CD14-positive monocyte (primary cell): ENCODE data around the gene GYS2. TPM values are rescaled to one million over a fixed set of nuclear protein-coding genes. Genes with fewer than 3 reads are reported as not detected.
A peak's percentile ranks its signal among the peaks of the same experiment; 100 is the strongest.

Experiments used
- DNase-seq, 3 donors: peaks; one replicate each; pipeline ENCODE4 v3.0.0-alpha.2; 2011 to 2022
- H2AFZ ChIP-seq: 2 replicates; pipeline ENCODE4 v1.6.0; 2012; ENCODE audit warnings: mild to moderate bottlenecking, low read depth, low read length, inconsistent platforms; ENCODE audit not compliant: insufficient read depth, poor library complexity, severe bottlenecking
- H3K27ac ChIP-seq, 2 donors: 1 replicate in 1 of 2; 2 replicates in 1 of 2; pipeline ENCODE4 v1.5.1; 2012 to 2013; ENCODE audit warnings: low read length in 2 of 2, control low read depth in 1 of 2, inconsistent platforms in 1 of 2, low read depth in 1 of 2, mild to moderate bottlenecking in 1 of 2
- H3K27me3 ChIP-seq, 2 donors: one replicate each; pipeline versions ENCODE4 v1.6.0 to v1.6.1; 2011 to 2013; ENCODE audit warnings: low read length in 2 of 2; ENCODE audit not compliant: control insufficient read depth in 2 of 2, insufficient read depth in 2 of 2
- H3K36me3 ChIP-seq, 2 donors: replicated peaks in 1 of 2; 1 replicate in 1 of 2; 2 replicates in 1 of 2; pipeline versions ENCODE4 v1.5.1 to v1.6.1; 2012 to 2013; ENCODE audit warnings: low read length in 2 of 2, control low read depth in 1 of 2, inconsistent platforms in 1 of 2, mild to moderate bottlenecking in 1 of 2; ENCODE audit not compliant: insufficient read depth in 2 of 2, control insufficient read depth in 1 of 2
- H3K4me1 ChIP-seq, 2 donors: 1 replicate in 1 of 2; 2 replicates in 1 of 2; pipeline versions ENCODE4 v1.5.1 to v1.6.1; 2012 to 2013; ENCODE audit warnings: low read length in 2 of 2, control low read depth in 1 of 2, inconsistent platforms in 1 of 2, mild to moderate bottlenecking in 1 of 2, moderate library complexity in 1 of 2; ENCODE audit not compliant: insufficient read depth in 2 of 2, control insufficient read depth in 1 of 2
- H3K4me2 ChIP-seq: replicated peaks from 2 replicates; pipeline ENCODE3; 2012; ENCODE audit warnings: low read length, moderate library complexity, mild to moderate bottlenecking; ENCODE audit not compliant: poor library complexity, severe bottlenecking; ENCODE audit errors: extremely low read depth
- H3K4me3 ChIP-seq, 3 experiments: fragments of 200-600 bp in 1 of 3; sonication (generic) in 1 of 3; replicated peaks in 1 of 3; 1 replicate in 2 of 3; 2 replicates in 1 of 3; pipeline ENCODE4 v1.5.1; 2011 to 2013; ENCODE audit warnings: low read length in 3 of 3, mild to moderate bottlenecking in 3 of 3, control low read depth in 2 of 3, low read depth in 2 of 3, inconsistent platforms in 1 of 3, moderate library complexity in 1 of 3
- H3K79me2 ChIP-seq: 2 replicates; pipeline ENCODE4 v1.6.0; 2012; ENCODE audit warnings: mild to moderate bottlenecking, control low read depth, inconsistent platforms, low read length, moderate library complexity; ENCODE audit not compliant: insufficient read depth
- H3K9ac ChIP-seq: 2 replicates; pipeline ENCODE4 v1.6.0; 2017; ENCODE audit warnings: low read length, mild to moderate bottlenecking; ENCODE audit not compliant: insufficient read depth, poor library complexity, severe bottlenecking
- H3K9me3 ChIP-seq, 2 donors: replicated peaks in 1 of 2; 1 replicate in 1 of 2; 2 replicates in 1 of 2; pipeline versions ENCODE4 v1.5.1 to v1.6.1; 2012 to 2013; ENCODE audit warnings: low read length in 2 of 2, control low read depth in 1 of 2; ENCODE audit not compliant: control insufficient read depth in 1 of 2, insufficient read depth in 1 of 2
- H4K20me1 ChIP-seq: 2 replicates; pipeline ENCODE4 v1.6.0; 2012; ENCODE audit warnings: mild to moderate bottlenecking, low read length, control low read depth, moderate library complexity; ENCODE audit not compliant: insufficient read depth
- H3K27ac Mint-ChIP-seq, 7 donors: one replicate each; pipeline ENCODE4 v1.8.0; 2020; ENCODE audit warnings: mild to moderate bottlenecking in 7 of 7, mixed read lengths in 7 of 7, moderate library complexity in 6 of 7, inconsistent platforms in 2 of 7
- H3K27me3 Mint-ChIP-seq, 3 donors: one replicate each; pipeline ENCODE4 v1.8.0; 2021 to 2022; ENCODE audit warnings: low read depth in 3 of 3, mild to moderate bottlenecking in 3 of 3, mixed read lengths in 3 of 3, moderate library complexity in 3 of 3, inconsistent platforms in 1 of 3
- H3K36me3 Mint-ChIP-seq, 2 donors: one replicate each; pipeline ENCODE4 v1.8.0; 2020; ENCODE audit warnings: mixed read lengths in 2 of 2, inconsistent platforms in 1 of 2, mild to moderate bottlenecking in 1 of 2
- H3K4me1 Mint-ChIP-seq: one replicate; pipeline ENCODE4 v1.8.0; 2020; ENCODE audit warnings: mild to moderate bottlenecking, mixed read lengths
- H3K4me3 Mint-ChIP-seq, 2 donors: one replicate each; pipeline ENCODE4 v1.8.0; 2020; ENCODE audit warnings: mild to moderate bottlenecking in 2 of 2, mixed read lengths in 2 of 2, moderate library complexity in 1 of 2
- H3K9me3 Mint-ChIP-seq, 7 donors: one replicate each; pipeline ENCODE4 v1.8.0; 2020 to 2022; ENCODE audit warnings: mixed read lengths in 7 of 7, mild to moderate bottlenecking in 6 of 7, moderate library complexity in 6 of 7, inconsistent platforms in 2 of 7
- WGBS: methylation state at CpG from one replicate; pipeline ENCODE4 v1.1.5; 2013; ENCODE audit warnings: missing lambda C conversion rate; ENCODE audit not compliant: insufficient coverage; 5-methylcytosine and 5-hydroxymethylcytosine counted together
- intact Hi-C, 2 donors: fragments of 100-400 bp; cut with micrococcal nuclease; formaldehyde crosslinking; loops; one replicate each; pipeline versions ENCODE4 v1.15.0 to v1.15.1; 2023
- polyA plus RNA-seq, 3 donors: library from polyadenylated mRNA; depleted of rRNA in 1 of 3; unstranded in 2 of 3; stranded (reverse) in 1 of 3; fragments of 300-500 nt in 2 of 3; fragments of >200 nt in 1 of 3; fragmentation: Illumina TruSeq in 2 of 3; gene quantifications; 1 replicate in 2 of 3; 2 replicates in 1 of 3; pipeline ENCODE4 v1.2.3, GENCODE V29; 2012 to 2021
- TF ChIP-seq, protein P1 (sequence below): fragments of 200-600 bp; IDR thresholded peaks from one replicate; pipeline ENCODE4 v1.8.0; 2022; ENCODE audit warnings: antibody characterized with exemption, mild to moderate bottlenecking

GYS2 gene
- polyA plus RNA-seq, 3 donors: not detected

DNA sequence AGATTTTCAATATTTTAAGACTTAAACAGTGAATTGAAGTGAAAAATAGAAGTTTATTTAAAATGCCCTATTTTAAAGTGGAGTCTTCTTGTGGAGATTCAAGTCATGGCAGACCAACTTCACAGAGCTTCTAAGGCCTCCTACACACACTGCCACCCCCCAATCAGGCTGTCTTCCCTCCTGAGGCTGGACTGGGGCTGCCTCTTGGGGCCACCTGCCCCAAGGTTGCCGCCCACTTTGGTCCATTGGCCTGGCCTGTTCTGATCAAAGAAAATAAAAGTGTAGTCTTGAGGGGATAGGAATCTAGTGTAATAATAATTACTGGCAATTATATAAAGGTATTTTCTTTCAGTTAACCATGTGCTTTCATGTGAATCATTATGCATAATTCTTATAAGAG is 101.8 kb downstream of the GYS2 start:
- peaks cover 26% of the 10 kb centered on the region for H3K4me1 Mint-ChIP-seq
- no peak overlapping the region for H3K4me3 Mint-ChIP-seq
- Histone ChIP-seq H3K9me3 (no peaks in the 10 kb centered on the region), H3K27ac (no peak overlapping the region), H2AFZ (no peak overlapping the region), H3K27me3 (no peaks in the 10 kb centered on the region), H3K79me2 (peaks cover 86% of the 10 kb centered on the region), H3K4me1 (peaks cover 29 to 38% of the 10 kb centered on the region in 2 donors), H4K20me1 (peaks cover 19% of the 10 kb centered on the region), H3K36me3 (peaks cover 17 to 23% of the 10 kb centered on the region in 2 donors), H3K9ac (no peak overlapping the region), H3K4me2 (peak overlapping the region; percentile 81), H3K4me3 (no peak overlapping the region)
- peaks cover 20% of the 10 kb centered on the region in 2 donors for H3K36me3 Mint-ChIP-seq
- peak overlapping the region in 2 of 7 donors; percentile 32 to 40 for H3K27ac Mint-ChIP-seq
- no peak for DNase-seq
- no CpG with 5 or more reads among the region's 1 CpG for WGBS
- H3K27me3 Mint-ChIP-seq: no peaks in the 10 kb centered on the region
- intact Hi-C loops: loop anchor here in 1 of 2 donors (10.0 kb wide), 1 partner anchor 68 kb away; the partner anchor contains the start of gene PYROXD1
- no peaks in the 10 kb centered on the region for H3K9me3 Mint-ChIP-seq
- TF ChIP-seq, protein P1, sequence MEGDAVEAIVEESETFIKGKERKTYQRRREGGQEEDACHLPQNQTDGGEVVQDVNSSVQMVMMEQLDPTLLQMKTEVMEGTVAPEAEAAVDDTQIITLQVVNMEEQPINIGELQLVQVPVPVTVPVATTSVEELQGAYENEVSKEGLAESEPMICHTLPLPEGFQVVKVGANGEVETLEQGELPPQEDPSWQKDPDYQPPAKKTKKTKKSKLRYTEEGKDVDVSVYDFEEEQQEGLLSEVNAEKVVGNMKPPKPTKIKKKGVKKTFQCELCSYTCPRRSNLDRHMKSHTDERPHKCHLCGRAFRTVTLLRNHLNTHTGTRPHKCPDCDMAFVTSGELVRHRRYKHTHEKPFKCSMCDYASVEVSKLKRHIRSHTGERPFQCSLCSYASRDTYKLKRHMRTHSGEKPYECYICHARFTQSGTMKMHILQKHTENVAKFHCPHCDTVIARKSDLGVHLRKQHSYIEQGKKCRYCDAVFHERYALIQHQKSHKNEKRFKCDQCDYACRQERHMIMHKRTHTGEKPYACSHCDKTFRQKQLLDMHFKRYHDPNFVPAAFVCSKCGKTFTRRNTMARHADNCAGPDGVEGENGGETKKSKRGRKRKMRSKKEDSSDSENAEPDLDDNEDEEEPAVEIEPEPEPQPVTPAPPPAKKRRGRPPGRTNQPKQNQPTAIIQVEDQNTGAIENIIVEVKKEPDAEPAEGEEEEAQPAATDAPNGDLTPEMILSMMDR: no peak

DNA sequence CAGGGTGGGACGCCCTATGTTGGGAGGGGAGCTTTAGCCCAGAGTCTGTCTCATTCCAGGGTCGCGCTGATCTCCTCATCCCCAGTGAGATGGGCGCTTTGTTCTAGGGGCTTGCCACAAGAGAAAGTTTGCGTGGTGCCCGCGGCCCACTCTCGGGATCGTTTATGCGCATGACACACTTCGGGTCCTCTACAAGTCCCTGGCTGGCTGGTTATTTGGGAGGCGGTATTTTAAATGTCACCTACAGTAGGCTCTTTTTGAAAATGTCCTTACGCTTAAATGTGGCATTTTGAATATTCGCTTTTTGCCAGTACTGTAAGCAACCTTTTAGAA is 102.5 kb downstream of the GYS2 start:
- intact Hi-C loops: loop anchor here in 1 of 2 donors (10.0 kb wide), 1 partner anchor 67 kb away; the partner anchor contains the start of gene PYROXD1
- WGBS: 0% methylated on average over 6 of the region's 14 CpGs
- Mint-ChIP-seq H3K4me3 (no peak overlapping the region), H3K27ac (no peak overlapping the region), H3K4me1 (peaks cover 26% of the 10 kb centered on the region), H3K36me3 (peaks cover 21 to 23% of the 10 kb centered on the region in 2 donors), H3K9me3 (no peaks in the 10 kb centered on the region), H3K27me3 (no peaks in the 10 kb centered on the region)
- Histone ChIP-seq H4K20me1 (peaks cover 21% of the 10 kb centered on the region), H3K4me2 (peak overlapping the region; percentile 81), H3K27ac (peak overlapping the region; percentile 85 to 94), H2AFZ (peak overlapping the region; percentile 98), H3K36me3 (peaks cover 20 to 23% of the 10 kb centered on the region in 2 donors), H3K9ac (peak overlapping the region; percentile 92), H3K4me3 (peak overlapping the region; percentile 76 to 86 (median 83)), H3K4me1 (peaks cover 29 to 38% of the 10 kb centered on the region in 2 donors), H3K9me3 (no peaks in the 10 kb centered on the region), H3K27me3 (no peaks in the 10 kb centered on the region), H3K79me2 (peaks cover 86% of the 10 kb centered on the region)
- peak in 1 of 3 donors; percentile 19 for DNase-seq
- TF ChIP-seq, protein P1: no peak
